Measurements from ENCODE around the gene MYL7.
A peak's percentile ranks its signal among the peaks of the same experiment; 100 is the strongest.

The MYL7 gene

GRCh38 chr7:44107961-44108767 is 33.0 kb downstream of the MYL7 start:
- Histone ChIP-seq H3K4me3 (ENCODE audit: extremely low read depth, insufficient read depth, low read length, poor library complexity, severe bottlenecking) (no peak overlapping the region), H3K9me3 (ENCODE audit: control insufficient read depth, low read length) (no peaks in the 10 kb centered on the region), H3K4me1 (ENCODE audit: control insufficient read depth, insufficient read depth, low read length, poor library complexity, severe bottlenecking) (peaks cover 5% of the 10 kb centered on the region), H3K27ac (ENCODE audit: low read depth, low read length, severe bottlenecking) (no peak overlapping the region), H3K36me3 (ENCODE audit: control insufficient read depth, insufficient read depth, low read length) (peaks cover 73% of the 10 kb centered on the region)
- WGBS, 2 experiments (ENCODE audit: insufficient coverage in 2 of 2): 92 to 96% methylated on average over 14 to 15 of the region's 21 CpGs

- H3K4me3 ChIP-seq (ENCODE audit: extremely low read depth, insufficient read depth, low read length, poor library complexity, severe bottlenecking): no peak overlapping the region
- peaks cover 65% of the 10 kb centered on the region for H3K36me3 ChIP-seq (ENCODE audit: control insufficient read depth, insufficient read depth, low read length)
- no peaks in the 10 kb centered on the region for H3K9me3 ChIP-seq (ENCODE audit: control insufficient read depth, low read length)
- peaks cover 5% of the 10 kb centered on the region for H3K4me1 ChIP-seq (ENCODE audit: control insufficient read depth, insufficient read depth, low read length, poor library complexity, severe bottlenecking)
- 97 to 98% methylated on average over 17 to 18 of the region's 18 CpGs for WGBS, 2 experiments (ENCODE audit: insufficient coverage in 2 of 2)
- no peak overlapping the region for H3K27ac ChIP-seq (ENCODE audit: low read depth, low read length, severe bottlenecking)
Measured at GRCh38 chr7:44107116-44107960, 33.8 kb downstream of the MYL7 start.

GRCh38 chr7:44106311-44107065 is 34.6 kb downstream of the MYL7 start:
- Histone ChIP-seq H3K36me3 (ENCODE audit: control insufficient read depth, insufficient read depth, low read length) (peaks cover 59% of the 10 kb centered on the region), H3K27ac (ENCODE audit: low read depth, low read length, severe bottlenecking) (no peak overlapping the region), H3K9me3 (ENCODE audit: control insufficient read depth, low read length) (no peaks in the 10 kb centered on the region), H3K4me3 (ENCODE audit: extremely low read depth, insufficient read depth, low read length, poor library complexity, severe bottlenecking) (no peak overlapping the region), H3K4me1 (ENCODE audit: control insufficient read depth, insufficient read depth, low read length, poor library complexity, severe bottlenecking) (peaks cover 8% of the 10 kb centered on the region)
- 88 to 92% methylated on average over 8 of the region's 10 CpGs for WGBS, 2 experiments (ENCODE audit: insufficient coverage in 2 of 2)

- peaks cover 10% of the 10 kb centered on the region for H3K4me1 ChIP-seq (ENCODE audit: control insufficient read depth, insufficient read depth, low read length, poor library complexity, severe bottlenecking)
- H3K9me3 ChIP-seq (ENCODE audit: control insufficient read depth, low read length): no peaks in the 10 kb centered on the region
- H3K36me3 ChIP-seq (ENCODE audit: control insufficient read depth, insufficient read depth, low read length): peaks cover 52% of the 10 kb centered on the region
- H3K4me3 ChIP-seq (ENCODE audit: extremely low read depth, insufficient read depth, low read length, poor library complexity, severe bottlenecking): peak overlapping the region; percentile 72
- H3K27ac ChIP-seq (ENCODE audit: low read depth, low read length, severe bottlenecking): no peak overlapping the region
- WGBS, 2 experiments (ENCODE audit: insufficient coverage in 2 of 2): 100% methylated on average over 1 of the region's 2 CpGs
Measured at GRCh38 chr7:44105832-44106231, 35.3 kb downstream of the MYL7 start.

- Histone ChIP-seq H3K27ac (ENCODE audit: low read depth, low read length, severe bottlenecking) (peak overlapping the region; percentile 39), H3K4me1 (ENCODE audit: control insufficient read depth, insufficient read depth, low read length, poor library complexity, severe bottlenecking) (peaks cover 15% of the 10 kb centered on the region), H3K9me3 (ENCODE audit: control insufficient read depth, low read length) (no peaks in the 10 kb centered on the region), H3K4me3 (ENCODE audit: extremely low read depth, insufficient read depth, low read length, poor library complexity, severe bottlenecking) (peak overlapping the region; percentile 72), H3K36me3 (ENCODE audit: control insufficient read depth, insufficient read depth, low read length) (peaks cover 46% of the 10 kb centered on the region)
- 19 to 21% methylated on average over 15 to 19 of the region's 28 CpGs for WGBS, 2 experiments (ENCODE audit: insufficient coverage in 2 of 2)
Measured at GRCh38 chr7:44104860-44105771, 36.0 kb downstream of the MYL7 start.

- peaks cover 19% of the 10 kb centered on the region for H3K4me1 ChIP-seq (ENCODE audit: control insufficient read depth, insufficient read depth, low read length, poor library complexity, severe bottlenecking)
- peak within 1 kb of the TSS; percentile 72 for H3K4me3 ChIP-seq (ENCODE audit: extremely low read depth, insufficient read depth, low read length, poor library complexity, severe bottlenecking)
- peak within 1 kb of the TSS; percentile 39 for H3K27ac ChIP-seq (ENCODE audit: low read depth, low read length, severe bottlenecking)
Measured at GRCh38 chr7:44103923-44104859, 36.9 kb downstream of the MYL7 start, which contains the start of gene AEBP1. Gene AEBP1 (plus strand): TSS chr7:44104345. CDS start chr7:44104666, 321 bp downstream.

GRCh38 chr7:44103566-44103922 is 37.6 kb downstream of the MYL7 start:
- WGBS, 2 experiments (ENCODE audit: insufficient coverage in 2 of 2): 53 to 56% methylated on average over 8 of the region's 8 CpGs
- H3K27ac ChIP-seq (ENCODE audit: low read depth, low read length, severe bottlenecking): no peak overlapping the region
- peaks cover 30% of the 10 kb centered on the region for H3K36me3 ChIP-seq (ENCODE audit: control insufficient read depth, insufficient read depth, low read length)
- no peaks in the 10 kb centered on the region for H3K9me3 ChIP-seq (ENCODE audit: control insufficient read depth, low read length)
- peak overlapping the region; percentile 72 for H3K4me3 ChIP-seq (ENCODE audit: extremely low read depth, insufficient read depth, low read length, poor library complexity, severe bottlenecking)
- peaks cover 19% of the 10 kb centered on the region for H3K4me1 ChIP-seq (ENCODE audit: control insufficient read depth, insufficient read depth, low read length, poor library complexity, severe bottlenecking)

More at GRCh38 chr7:44103923-44104859, 36.9 kb downstream of the MYL7 start, which contains the start of gene AEBP1:
- 1 to 5% methylated on average over 50 to 52 of the region's 87 CpGs for WGBS, 2 experiments (ENCODE audit: insufficient coverage in 2 of 2)
- Histone ChIP-seq H3K9me3 (ENCODE audit: control insufficient read depth, low read length) (no peaks in the 10 kb centered on the region), H3K36me3 (ENCODE audit: control insufficient read depth, insufficient read depth, low read length) (peaks cover 37% of the 10 kb centered on the region)

- Histone ChIP-seq H3K4me1 (ENCODE audit: control insufficient read depth, insufficient read depth, low read length, poor library complexity, severe bottlenecking) (peaks cover 19% of the 10 kb centered on the region), H3K9me3 (ENCODE audit: control insufficient read depth, low read length) (no peaks in the 10 kb centered on the region), H3K27ac (ENCODE audit: low read depth, low read length, severe bottlenecking) (no peak overlapping the region), H3K4me3 (ENCODE audit: extremely low read depth, insufficient read depth, low read length, poor library complexity, severe bottlenecking) (no peak overlapping the region), H3K36me3 (ENCODE audit: control insufficient read depth, insufficient read depth, low read length) (peaks cover 25% of the 10 kb centered on the region)
- WGBS, 2 experiments (ENCODE audit: insufficient coverage in 2 of 2): 89 to 90% methylated on average over 7 to 8 of the region's 8 CpGs
Measured at GRCh38 chr7:44102846-44103565, 38.1 kb downstream of the MYL7 start.

Measured in mesodermal cell (in vitro differentiated cells).